AML-193 (cell line): ENCODE data around the gene ID1.
"Not testable (repeated sequence)": the region's sequence is repeated elsewhere in the genome, so short reads cannot be mapped to it uniquely, and the experiment has no call there.

Experiments
- DNase-seq, 2 experiments: peaks; one replicate each; lab custom pipeline; 2025; lab: John Stamatoyannopoulos, UW

The ID1 gene

DNA sequence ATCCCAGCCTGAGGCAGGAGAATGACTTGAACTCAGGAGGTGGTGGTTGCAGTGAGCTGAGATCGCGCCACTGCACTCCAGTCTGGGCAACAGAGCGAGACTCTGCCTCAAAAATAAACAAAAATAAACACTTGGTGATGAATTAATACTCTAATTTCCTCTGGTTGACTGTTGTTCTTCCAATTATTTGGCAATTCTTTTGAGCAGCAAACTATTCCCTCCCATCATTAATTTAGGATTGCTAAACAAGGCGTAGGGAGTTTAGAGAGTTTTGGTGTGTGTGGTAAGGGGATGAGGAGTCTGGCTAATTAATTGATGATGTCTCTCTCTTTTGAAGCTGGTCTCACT, 2.7 kb upstream of the ID1 start:
- DNase-seq = no peak

DNA sequence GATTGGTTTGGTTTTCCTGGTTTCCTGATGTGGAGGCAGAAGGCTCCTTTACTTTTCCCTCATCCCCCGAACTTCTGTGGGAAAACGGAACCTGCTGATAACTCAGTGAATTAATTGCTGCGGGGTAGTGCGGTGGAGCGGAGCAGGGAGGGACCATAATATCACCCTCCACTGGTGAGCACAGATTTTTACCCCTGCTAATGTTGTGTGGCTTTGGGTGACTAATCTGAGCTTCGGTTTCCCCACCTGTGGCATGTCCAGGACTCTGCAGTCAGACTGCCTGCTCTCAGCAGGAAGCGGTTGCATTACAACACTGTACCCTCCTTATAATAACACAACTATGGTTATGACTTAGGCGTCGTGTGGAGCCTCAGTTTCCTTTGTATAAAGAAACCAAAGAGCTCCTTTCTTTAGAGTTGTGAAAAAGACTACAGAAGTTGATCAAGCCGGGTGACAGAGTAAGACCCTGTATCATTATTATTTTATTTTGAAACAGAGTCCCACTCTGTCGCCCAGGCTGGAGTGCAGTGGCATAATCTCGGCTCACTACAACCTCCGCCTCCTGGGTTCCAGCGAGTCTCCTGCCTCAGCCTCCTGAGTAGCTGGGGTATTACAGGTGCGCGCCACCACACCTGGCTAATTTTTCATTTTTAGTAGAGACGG, 2.2 kb upstream of the ID1 start:
- DNase-seq = peak; percentile 71 to 82

DNA sequence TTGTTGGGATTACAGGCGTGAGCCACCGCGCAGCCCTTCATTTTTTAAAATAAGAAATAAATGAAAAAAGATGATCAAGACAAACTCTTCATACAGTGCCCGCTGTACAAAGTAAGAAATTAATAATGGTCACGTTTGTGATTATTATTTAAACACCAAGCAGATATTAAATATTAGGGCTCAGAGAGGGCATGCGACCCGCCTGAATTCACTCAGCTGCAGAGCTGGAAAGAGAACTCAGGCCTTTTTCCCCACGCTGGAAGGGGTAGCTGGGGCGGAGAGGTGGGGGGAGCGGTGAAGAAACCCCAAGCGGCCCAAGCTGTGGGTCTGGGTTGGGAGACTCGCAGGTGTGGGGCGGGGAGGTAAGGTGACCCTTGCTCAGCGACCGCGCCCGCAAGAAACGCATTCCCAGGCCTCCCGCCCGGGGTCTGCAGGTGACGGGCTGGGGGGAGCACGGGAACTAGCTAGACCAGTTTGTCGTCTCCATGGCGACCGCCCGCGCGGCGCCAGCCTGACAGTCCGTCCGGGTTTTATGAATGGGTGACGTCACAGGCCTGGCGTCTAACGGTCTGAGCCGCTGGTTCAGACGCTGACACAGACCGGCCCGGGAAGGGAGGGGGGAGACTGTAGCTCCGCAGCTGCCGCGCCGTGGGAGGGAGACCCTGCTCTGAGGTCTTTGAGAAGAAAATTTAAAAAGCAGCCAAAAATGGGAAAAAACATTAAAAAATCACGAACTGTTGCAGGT, 1.1 kb upstream of the ID1 start:
- peak; percentile 27 to 34 for DNase-seq

DNA sequence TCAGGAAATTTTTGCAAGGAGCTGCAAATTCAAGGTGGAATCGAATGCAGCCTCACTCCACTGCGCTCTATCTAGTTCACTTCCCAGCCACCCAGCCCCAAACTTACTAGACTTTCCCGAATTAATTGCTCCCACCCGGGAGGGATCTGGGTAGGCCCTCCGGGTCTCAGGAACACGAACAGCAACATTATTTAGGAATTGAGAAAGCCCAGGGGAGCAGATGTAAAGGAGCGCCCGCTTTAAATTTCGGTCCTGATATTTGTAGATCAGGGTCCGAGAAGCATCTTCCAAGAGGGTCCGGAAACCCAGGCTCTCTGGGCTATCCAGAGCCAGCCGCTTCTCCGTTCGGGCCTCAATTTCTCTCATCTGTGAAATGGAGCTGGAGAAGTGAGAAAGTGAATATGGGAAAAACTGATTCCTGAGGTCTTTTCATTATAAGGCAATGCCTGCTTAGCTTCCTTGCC, 490 bp upstream of the ID1 start:
- no peak for DNase-seq

DNA sequence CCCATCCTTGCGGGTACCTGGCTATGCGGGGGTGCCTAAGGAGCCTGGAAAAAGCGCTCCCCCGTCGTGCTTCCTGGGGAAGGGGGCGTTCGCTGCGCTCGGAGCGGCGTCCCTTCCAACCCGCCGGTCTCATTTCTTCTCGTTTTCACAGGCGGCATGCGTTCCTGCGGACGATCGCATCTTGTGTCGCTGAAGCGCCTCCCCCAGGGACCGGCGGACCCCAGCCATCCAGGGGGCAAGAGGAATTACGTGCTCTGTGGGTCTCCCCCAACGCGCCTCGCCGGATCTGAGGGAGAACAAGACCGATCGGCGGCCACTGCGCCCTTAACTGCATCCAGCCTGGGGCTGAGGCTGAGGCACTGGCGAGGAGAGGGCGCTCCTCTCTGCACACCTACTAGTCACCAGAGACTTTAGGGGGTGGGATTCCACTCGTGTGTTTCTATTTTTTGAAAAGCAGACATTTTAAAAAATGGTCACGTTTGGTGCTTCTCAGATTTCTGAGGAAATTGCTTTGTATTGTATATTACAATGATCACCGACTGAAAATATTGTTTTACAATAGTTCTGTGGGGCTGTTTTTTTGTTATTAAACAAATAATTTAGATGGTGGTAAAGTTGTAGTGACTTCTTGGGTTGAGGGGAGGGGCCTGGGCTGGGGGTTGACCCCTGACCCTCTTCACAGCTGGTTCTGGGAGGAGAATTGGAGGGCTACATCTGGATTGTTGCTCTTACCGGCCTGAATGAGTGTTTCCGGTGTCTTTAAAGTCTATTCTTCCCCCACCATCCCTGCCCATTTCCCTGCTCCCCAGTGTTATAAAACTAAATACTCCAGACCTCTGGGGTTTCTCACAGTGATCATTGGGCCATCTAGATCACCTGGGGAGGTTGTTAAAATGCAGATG, 1.1 kb downstream of the ID1 start:
- peak; percentile 9 to 16 for DNase-seq

DNA sequence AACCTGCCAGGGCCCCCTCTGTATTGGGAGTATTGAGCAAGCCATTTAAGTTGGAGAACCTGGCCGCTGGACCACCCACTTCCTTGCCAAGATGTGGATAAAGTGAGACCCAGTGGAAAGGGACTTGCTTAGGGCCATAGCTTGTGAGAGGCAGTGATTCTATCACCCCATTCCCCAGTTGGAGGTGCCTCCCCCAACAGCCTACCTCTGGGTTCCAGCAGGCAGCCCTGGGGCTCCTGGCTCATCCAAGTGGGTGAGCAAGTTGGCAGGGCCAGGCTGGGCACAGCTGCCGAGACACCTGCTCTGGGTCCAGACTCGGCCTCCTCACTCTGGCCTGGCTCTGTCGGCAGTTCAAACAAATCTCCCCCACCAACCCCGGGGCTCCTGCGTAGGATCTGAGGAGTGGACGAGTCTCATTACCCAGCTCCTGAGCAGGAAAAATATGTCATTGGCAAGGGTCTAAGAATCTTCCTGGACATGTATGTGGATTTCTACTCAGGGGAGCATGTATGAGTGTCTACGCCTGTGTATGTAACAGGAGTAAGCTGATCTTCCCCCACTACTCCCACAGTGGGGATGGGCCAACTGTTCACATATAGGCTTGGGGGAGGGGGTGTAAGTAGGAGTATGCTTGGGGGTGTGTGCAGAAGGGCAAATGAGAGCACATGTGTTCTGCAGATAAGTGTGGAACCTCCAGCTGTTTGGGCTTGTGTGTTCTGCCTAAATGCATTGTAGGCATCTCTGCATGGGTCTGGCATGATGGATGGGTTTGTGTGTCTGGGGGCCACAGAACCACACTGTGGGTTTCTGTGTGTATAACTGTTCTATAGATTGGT, 1.9 kb downstream of the ID1 start:
- DNase-seq = no peak

DNA sequence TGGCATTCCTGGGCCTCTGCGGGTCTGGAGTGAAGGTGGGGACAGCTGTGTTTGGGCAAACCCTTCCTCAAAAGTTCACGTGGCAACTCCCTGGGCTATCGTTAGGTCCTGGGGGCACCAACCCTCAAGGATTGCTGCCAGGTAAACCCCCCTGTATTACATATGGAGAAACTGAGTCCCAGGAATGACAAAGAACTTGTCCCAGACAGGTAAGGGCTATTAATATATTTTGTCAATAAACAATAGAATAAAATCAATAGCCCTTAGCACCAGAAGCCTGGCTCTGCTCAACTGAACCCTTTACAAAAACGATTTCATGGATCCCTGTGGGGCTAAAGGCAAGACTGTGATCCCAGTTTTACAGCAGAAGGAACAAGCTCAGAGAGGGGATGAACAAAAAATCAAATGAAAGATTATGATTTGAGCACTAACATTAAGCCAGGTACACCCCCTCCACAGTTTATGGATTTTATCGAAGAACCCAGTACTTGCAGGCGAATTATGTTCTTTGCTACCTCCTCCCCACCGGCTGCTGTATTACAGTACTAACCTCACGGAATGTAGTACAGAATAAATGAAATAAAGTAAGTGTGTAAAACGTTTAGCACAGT, 2.7 kb downstream of the ID1 start:
- DNase-seq = no peak

DNA sequence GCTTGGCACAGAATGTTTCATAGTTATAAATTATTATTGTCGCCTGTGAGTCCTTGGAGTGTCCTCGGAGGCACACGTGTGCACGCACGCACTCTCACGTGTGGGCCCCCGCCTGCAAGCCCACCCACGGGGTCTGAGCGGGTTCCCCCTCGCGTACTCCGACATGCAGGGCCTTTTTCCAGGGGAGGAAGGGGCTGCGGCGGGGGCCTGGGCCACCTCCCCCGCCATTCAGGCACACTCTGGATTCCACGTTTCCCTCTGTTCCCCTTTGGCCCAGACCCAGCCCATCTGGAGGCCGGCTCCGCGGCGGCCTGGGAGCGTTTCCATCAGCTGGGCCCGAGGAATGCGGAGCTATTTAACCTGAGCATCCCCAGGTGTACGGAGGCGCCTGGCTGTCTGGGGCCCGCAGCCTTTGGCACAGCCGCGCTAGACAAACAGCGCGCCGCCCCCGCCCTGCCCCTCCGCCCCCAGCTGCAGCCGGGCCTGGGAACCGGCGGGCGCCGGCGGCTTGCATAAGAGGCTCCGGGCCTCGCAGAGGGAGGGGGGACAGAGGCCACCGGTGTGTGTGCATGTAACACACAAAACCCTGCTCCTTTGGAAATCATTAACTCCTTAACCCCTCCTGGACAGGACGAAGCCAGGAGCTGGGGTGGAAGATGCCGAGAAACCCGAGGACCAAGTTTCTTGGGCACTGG, 3.3 kb downstream of the ID1 start:
- no peak for DNase-seq

DNA sequence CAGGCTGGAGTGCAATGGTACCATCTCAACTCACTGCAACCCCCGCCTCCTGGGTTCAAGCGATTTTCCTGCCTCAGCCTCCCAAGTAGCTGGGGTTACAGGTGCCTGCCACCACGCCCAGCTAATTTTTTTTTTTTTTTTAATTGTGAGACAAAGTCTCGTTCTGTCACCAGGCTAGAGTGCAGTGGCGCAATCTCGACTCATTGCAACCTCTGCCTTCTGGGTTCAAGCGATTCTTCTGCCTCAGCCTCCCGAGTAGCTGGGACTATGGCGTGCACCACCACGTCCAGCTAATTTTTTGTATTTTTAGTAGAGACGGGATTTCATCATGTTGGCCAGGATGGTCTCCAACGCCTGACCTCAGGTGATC, 7.2 kb downstream of the ID1 start:
- not testable (repeated sequence) for DNase-seq

DNA sequence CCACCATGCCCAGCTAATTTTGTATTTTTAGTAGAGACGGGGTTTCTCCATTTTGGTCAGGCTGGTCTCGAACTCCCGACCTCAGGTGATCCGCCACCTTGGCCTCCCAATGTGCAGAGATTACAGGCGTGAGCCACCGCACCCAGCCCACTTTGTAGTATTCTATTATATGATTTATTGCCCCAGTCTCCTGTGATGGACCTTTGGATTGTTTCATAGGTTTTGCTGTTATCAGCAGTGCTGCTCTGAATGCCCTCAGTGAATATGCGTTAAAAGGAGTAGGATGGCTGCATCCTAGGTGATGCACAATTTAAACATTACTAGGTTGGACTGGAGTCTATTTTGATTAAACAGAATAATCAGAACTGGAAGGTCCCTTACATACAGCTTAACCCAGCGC, 10.3 kb downstream of the ID1 start:
- DNase-seq = no peak

DNA sequence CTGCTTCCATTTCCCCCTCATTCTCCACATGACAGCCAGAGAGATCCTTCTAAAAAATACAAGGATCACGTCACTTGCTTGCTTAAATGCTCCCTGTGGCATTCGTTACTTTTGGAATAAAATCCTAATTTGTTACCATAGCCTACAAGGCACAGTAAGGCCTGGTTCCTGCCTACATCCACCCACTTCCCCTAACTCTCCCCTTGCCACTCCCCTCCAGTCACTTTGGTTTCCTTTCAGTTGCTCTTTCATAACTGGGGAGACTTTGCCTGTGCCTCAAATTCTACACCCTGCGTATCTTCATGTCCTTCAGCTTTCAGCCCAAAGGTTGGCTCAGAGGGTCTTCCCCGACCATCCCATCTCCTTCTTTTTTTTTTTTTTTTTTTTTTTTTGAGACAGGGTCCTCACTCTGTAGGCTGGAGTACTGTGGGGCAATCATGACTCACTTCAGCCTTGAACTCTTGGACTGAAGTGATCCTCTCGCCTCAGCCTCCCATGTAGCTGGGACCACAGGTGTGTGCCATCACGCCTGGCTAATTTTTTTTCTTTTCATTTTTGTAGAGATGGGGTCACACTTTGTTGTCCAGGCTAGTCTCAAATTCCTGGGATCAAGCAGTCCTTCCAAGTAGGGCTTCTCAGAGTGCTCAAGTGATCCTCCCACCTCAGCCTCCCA, 12.5 kb downstream of the ID1 start:
- DNase-seq = peak; percentile 89

DNA sequence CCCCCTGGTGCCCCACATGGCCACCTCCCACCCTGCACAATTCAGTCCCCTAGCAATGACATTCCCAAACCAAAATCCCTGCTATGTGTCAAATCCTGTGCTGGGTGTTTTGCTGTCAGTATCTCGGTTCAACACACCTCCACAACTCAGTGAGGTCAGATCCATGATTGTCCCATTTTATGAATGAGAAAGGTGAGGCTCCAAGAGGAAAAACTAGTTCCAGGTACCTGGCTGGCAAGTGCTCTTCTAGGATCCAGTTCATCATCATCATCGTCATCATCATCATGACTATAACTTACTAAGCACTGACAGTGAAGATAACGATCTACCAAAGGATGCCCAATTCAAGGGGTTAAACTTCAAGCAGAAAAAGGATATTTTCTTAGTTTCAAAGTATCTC, 15.2 kb downstream of the ID1 start:
- no peak for DNase-seq

DNA sequence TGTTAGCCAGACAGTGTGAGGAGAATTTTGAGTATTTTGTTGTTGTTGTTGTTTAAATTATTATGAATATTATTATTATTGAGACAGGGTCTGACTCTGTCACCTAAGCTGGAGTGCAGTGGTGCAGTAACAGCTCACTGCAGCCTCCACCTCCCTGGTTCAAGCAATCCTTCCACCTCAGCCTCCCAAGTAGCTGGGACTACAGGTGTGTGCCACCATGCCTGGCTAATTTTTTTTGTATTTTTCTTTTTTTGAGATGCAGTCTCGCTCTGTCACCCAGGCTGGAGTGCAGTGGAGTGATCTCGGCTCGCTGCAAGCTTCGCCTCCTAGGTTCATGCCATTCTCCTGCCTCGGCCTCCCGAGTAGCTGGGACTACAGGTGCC, 18.0 kb downstream of the ID1 start:
- DNase-seq = not testable (repeated sequence)

DNA sequence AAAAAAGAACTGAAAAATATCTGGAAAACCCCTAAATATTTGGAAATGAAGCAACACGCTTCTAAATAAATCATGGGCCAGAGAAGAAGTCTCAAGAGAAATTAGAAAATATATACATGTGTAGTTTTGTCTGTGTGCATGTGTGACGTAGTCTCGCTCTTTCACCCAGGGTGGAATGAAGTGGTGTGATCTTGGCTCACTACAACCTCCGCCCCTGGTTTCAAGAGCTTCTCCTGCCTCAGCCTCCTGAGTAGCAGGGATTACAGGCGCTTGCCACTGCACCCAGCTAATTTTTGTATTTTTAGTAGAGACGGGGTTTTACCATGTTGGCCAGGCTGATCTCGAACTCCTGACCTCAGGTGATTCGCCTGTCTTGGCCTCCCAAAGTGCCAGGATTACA, 21.4 kb downstream of the ID1 start:
- DNase-seq = not testable (repeated sequence)

DNA sequence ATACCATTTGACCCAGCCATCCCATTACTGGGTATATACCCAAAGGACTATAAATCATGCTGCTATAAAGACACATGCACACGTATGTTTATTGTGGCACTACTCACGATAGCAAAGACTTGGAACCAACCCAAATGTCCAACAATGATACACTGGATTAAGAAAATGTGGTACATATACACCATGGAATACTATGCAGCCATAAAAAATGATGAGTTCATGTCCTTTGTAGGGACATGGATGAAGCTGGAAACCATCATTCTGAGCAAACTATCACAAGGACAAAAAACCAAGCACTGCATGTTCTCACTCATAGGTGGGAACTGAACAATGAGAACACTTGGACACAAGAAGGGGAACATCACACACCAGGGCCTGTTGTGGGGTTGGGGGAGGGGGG, 23.0 kb downstream of the ID1 start:
- not testable (repeated sequence) for DNase-seq

DNA sequence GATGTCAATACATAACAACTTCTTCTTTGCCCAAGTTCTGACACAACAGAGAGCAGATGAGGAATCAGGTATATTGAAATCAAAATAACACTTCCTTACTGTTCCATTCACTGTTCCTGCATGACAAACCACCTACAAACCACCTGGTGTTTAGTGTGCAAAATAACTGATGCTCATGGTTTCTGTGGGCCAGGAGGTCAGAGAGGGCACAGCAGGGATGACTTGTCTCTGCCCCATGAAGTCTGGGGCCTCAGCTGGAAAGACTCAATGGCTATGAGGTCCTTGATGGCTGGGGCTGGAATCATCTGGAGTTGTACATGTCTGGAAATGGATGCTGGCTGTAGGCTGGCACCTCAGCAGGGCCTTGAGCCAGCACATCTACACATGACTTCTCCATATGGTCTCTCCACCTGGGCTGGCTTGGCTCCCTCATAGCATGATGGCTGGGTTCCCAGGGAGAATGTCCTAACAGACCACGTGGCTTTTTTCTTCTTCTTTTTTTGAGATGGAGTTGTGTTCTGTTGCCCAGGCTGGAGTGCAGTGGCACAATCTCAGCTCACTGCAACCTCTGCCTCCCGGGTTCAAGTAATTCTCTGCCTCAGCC, 25.2 kb downstream of the ID1 start:
- peak; percentile 15 to 29 for DNase-seq

DNA sequence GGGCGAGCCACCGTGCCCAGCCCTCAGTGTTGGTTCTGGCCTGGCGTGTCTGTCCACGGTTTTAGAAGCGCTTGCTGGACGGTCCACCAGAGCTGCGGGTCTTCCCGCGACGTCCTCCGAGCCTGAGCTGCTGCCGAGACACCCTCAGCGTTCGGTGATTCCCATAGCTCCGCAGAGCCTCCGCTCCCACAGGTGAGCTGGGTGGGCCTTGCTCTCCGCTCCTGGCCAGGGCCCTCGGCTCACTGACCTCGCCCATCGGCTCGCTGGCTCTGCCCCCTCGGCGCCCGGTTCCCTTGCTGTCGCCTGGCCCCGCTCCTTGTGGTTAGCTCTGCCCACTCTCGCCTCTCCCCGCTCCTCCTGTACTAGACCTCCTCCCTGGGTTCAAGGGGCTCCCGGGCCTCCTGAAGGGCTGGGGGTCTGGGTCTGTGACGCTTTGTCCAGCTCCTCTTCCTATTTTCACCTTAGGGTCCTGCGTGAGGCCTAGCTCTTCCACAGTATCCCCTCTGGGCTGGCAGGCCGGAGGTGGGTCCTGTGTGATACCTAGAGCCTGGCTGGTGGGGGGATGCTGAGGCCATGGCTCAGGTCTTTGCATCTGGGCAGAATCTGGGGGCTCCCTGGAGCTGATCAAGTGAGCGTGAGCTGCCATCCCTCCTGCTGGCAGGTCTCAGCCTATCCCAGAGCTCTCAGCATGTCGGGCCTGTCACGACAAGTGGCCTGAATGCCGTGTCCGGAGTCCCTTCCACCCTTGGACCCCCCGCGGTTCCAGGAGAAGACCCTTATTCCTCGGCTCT, 27.7 kb downstream of the ID1 start:
- no peak for DNase-seq

DNA sequence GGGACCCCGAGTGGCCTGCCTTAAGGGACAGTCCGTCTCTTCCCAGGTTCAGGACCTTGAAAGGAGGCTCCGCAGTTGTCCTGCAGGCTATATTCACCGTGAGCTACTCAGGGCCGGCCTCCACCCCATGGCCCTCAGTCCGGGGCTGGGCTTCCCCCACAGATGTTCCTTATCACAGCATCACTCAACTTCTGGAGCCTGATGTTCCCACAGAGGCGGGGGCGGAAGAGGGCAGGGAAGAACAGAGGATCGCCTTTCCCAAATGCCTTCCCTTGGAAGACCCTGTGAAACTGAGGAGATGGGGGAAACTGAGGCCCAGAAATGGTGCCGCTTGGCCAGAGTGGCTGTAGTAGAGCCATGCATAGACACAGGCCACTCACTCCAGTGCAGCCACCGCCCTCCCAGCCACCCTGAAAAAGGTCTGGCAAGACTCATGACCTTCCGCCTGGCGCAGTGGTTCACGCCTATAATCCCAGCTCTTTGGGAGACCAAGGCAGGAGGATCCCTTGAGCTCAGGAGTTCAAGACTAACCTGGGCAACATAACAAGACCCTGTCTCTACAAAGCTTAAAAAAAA, 28.3 kb downstream of the ID1 start:
- no peak for DNase-seq

DNA sequence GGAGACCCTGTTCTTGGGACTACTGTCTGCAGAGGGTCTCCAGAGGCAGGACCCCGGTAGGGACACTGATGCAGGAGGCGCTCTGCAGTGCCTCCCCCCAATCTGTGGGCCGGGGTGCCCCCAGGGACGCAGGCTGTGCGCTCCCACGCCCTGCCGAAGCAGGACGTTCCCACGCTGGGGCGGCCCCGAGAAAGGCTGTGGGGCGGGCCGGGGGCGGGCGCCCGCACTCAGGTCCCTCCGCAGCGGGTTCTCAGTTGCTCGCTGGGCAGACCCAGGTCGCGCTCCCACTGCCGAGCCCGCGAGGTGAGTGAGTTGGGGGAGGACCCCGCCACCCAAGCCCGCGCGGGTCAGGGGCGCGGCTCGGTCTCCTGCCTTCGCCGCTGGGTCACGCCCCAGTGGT, 32.6 kb downstream of the ID1 start, which contains the start of gene COX4I2:
Gene COX4I2 (plus strand): TSS at position 253 of the 400 bp plus-strand sequence. CDS start 1,106 bp downstream, outside the sequence.
- DNase-seq = no peak
